HFFc6 (cell line): Measurements from ENCODE around the gene CNFN. TPM values are rescaled to one million over a fixed set of nuclear protein-coding genes. Genes with fewer than 3 reads are reported as not detected.

Experiments used
- DNase-seq: peaks from one replicate; pipeline ENCODE4 v3.0.0-alpha.2; 2018
- H3K27ac Mint-ChIP-seq: 2 replicates; pipeline ENCODE4 v1.8.0; 2020; ENCODE audit warnings: mild to moderate bottlenecking, mixed read lengths
- H3K27me3 Mint-ChIP-seq: 2 replicates; pipeline ENCODE4 v1.8.0; 2021; ENCODE audit warnings: mild to moderate bottlenecking, moderate library complexity, mixed read lengths; ENCODE audit not compliant: insufficient read depth
- H3K36me3 Mint-ChIP-seq: 2 replicates; pipeline ENCODE4 v1.8.0; 2021; ENCODE audit warnings: low read depth, mixed read lengths
- H3K4me1 Mint-ChIP-seq: 2 replicates; pipeline ENCODE4 v1.8.0; 2020; ENCODE audit warnings: low read depth, mixed read lengths
- H3K4me3 Mint-ChIP-seq: 2 replicates; pipeline ENCODE4 v1.8.0; 2020; ENCODE audit warnings: mild to moderate bottlenecking, moderate library complexity, mixed read lengths
- H3K9me3 Mint-ChIP-seq: 2 replicates; pipeline ENCODE4 v1.8.0; 2020; ENCODE audit warnings: mild to moderate bottlenecking, mixed read lengths
- CTCF ChIP-seq: fragments of 200-600 bp; sonication (generic); IDR thresholded peaks from 2 replicates; pipeline ENCODE4 v1.5.0; 2021; ENCODE audit warnings: antibody characterized with exemption, mild to moderate bottlenecking
- total RNA-seq, 6 experiments: library from RNA; stranded (reverse); fragmentation: NEBNext Ultra II Directional; extraction: Animal tissue kit (Norgen Biotek cat#: 25700); gene quantifications; 2 replicates in 1 of 6; 3 replicates in 5 of 6; pipeline ENCODE4 v1.2.3, GENCODE V29; 2021

Gene CNFN
- total RNA-seq, 6 experiments from 2014 or later: 0.48 to 0.80 (median 0.68) TPM

GRCh38 chr19:42410371-42410770 lies 20.3 kb upstream of the CNFN start:
- no peak overlapping the region for H3K4me3 Mint-ChIP-seq
- TF ChIP-seq CTCF: no peak
- no peak overlapping the region for H3K27ac Mint-ChIP-seq
- H3K36me3 Mint-ChIP-seq: peaks cover 7% of the 10 kb centered on the region; the same call in 1 of the 2 replicates
- DNase-seq: no peak
- no peaks in the 10 kb centered on the region for H3K27me3 Mint-ChIP-seq
- peaks cover 9% of the 10 kb centered on the region for H3K4me1 Mint-ChIP-seq
- H3K9me3 Mint-ChIP-seq: no peaks in the 10 kb centered on the region

- TF ChIP-seq CTCF: no peak
- Mint-ChIP-seq H3K9me3 (no peaks in the 10 kb centered on the region), H3K36me3 (peaks cover 7% of the 10 kb centered on the region; the same call in 1 of the 2 replicates), H3K27me3 (no peaks in the 10 kb centered on the region), H3K27ac (no peak overlapping the region), H3K4me3 (no peak overlapping the region), H3K4me1 (peaks cover 9% of the 10 kb centered on the region)
- no peak for DNase-seq
Measured at GRCh38 chr19:42409477-42409876, 19.4 kb upstream of the CNFN start.

GRCh38 chr19:42407816-42408175 lies 17.7 kb upstream of the CNFN start:
- Mint-ChIP-seq H3K27ac (no peak overlapping the region), H3K4me3 (no peak overlapping the region), H3K4me1 (peaks cover 9% of the 10 kb centered on the region), H3K27me3 (peaks cover 1% of the 10 kb centered on the region; the same call in 1 of the 2 replicates), H3K36me3 (peaks cover 7% of the 10 kb centered on the region; the same call in 1 of the 2 replicates), H3K9me3 (no peaks in the 10 kb centered on the region)
- DNase-seq: no peak
- TF ChIP-seq CTCF: no peak

GRCh38 chr19:42407085-42407815 lies 17.2 kb upstream of the CNFN start:
- H3K9me3 Mint-ChIP-seq: no peaks in the 10 kb centered on the region
- no peak for DNase-seq

GRCh38 chr19:42406111-42406510 lies 16.0 kb upstream of the CNFN start:
- H3K9me3 Mint-ChIP-seq: no peaks in the 10 kb centered on the region
- H3K36me3 Mint-ChIP-seq: peaks cover 7% of the 10 kb centered on the region; the same call in 1 of the 2 replicates
- no peak overlapping the region for H3K4me3 Mint-ChIP-seq
- peaks cover 2% of the 10 kb centered on the region for H3K4me1 Mint-ChIP-seq
- H3K27me3 Mint-ChIP-seq: peaks cover 1% of the 10 kb centered on the region; the same call in 1 of the 2 replicates
- TF ChIP-seq CTCF: no peak
- no peak overlapping the region for H3K27ac Mint-ChIP-seq
- no peak for DNase-seq

More at GRCh38 chr19:42407085-42407815, 17.2 kb upstream of the CNFN start:
- no peak for TF ChIP-seq CTCF
- Mint-ChIP-seq H3K4me3 (no peak overlapping the region), H3K36me3 (peaks cover 7% of the 10 kb centered on the region; the same call in 1 of the 2 replicates), H3K27ac (no peak overlapping the region), H3K4me1 (peaks cover 6% of the 10 kb centered on the region), H3K27me3 (peaks cover 1% of the 10 kb centered on the region; the same call in 1 of the 2 replicates)
